ENCODE data around the gene NBEAL1.
"Not testable (repeated sequence)": the region's sequence is repeated elsewhere in the genome, so short reads cannot be mapped to it uniquely, and the experiment has no call there.

The NBEAL1 gene

GRCh38 chr2:203200866-203201265 lies 186.2 kb downstream of the NBEAL1 start:
- FAIRE-seq (no peak), DNase-seq (ENCODE audit: insufficient read length, low spot score) (no peak)

GRCh38 chr2:203201426-203201825 lies 186.8 kb downstream of the NBEAL1 start:
- no peak for DNase-seq (ENCODE audit: insufficient read length, low spot score)
- FAIRE-seq, result peak; percentile 21

- FAIRE-seq (no peak), DNase-seq (ENCODE audit: insufficient read length, low spot score) (no peak)
These were observed 194.9 kb downstream of the NBEAL1 start for GRCh38 chr2:203209538-203209937.

- DNase-seq (ENCODE audit: insufficient read length, low spot score) (no peak), FAIRE-seq (peak; percentile 80)
These were observed 210.9 kb downstream of the NBEAL1 start for GRCh38 chr2:203225423-203226039.

DNA sequence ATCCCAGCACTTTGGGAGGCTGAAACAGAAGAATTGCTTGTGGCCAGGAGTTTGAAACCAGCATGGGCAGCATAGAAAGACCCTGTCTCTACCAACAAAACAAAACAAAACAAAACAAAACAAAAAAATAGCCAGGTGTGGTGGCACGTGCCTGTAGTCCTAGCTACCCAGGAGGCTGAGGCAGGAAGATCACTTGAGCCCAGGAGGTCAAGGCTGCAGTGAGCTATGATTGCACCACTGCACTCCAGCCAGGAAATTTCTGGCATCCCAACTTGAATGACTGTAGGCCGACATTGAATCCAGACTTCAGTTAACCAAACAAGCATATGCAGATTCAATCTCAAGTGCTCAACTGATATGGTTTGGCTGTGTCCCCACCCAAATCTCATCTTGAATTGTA lies 215.0 kb downstream of the NBEAL1 start:
- DNase-seq (ENCODE audit: insufficient read length, low spot score); FAIRE-seq: not testable (repeated sequence)

DNA sequence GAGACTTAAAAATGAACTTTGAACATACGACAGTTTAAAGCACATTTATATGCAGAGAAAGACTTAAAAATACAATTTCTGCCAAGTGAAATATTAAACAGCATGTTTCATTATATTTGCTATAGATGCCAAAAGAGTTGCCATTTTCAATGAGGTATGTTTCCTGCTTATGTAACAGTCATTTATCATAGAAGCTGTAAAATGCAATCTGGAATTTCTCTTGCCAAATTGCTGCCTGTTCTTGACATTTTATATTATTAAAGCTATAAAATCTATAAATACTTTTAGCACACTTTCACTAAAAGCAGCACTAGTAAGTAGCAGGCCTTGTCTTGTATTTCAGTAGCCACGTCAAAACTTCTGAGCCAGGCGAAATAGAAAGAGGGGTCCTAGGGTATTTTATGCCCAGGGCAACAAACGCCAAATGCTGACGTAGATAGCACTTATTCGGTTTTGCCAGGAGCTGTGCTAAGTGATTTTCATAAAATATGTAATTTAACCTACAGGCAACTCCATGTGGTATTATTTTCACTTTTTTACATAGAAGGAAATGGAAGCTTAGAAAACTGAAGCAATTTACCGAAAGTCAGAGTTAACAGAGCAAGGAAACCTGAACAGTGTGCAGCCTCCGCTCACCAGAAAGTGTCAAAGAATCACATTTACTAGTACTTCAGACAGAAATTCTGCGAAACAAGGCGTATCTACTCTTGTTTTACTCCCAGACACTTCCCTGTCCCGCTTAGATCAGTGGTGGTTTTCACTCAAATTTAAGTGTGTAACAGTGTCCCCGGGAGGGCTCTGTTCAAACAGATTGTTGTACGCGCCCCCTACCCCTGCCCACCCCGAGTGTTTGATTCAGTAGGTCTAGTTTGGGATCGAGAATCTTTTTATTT lies 222.9 kb downstream of the NBEAL1 start:
- FAIRE-seq (peak; percentile 21), DNase-seq (ENCODE audit: insufficient read length, low spot score) (no peak)

GRCh38 chr2:203238292-203238703 lies 223.6 kb downstream of the NBEAL1 start:
- no peak for DNase-seq (ENCODE audit: insufficient read length, low spot score)
- FAIRE-seq, result no peak

DNA sequence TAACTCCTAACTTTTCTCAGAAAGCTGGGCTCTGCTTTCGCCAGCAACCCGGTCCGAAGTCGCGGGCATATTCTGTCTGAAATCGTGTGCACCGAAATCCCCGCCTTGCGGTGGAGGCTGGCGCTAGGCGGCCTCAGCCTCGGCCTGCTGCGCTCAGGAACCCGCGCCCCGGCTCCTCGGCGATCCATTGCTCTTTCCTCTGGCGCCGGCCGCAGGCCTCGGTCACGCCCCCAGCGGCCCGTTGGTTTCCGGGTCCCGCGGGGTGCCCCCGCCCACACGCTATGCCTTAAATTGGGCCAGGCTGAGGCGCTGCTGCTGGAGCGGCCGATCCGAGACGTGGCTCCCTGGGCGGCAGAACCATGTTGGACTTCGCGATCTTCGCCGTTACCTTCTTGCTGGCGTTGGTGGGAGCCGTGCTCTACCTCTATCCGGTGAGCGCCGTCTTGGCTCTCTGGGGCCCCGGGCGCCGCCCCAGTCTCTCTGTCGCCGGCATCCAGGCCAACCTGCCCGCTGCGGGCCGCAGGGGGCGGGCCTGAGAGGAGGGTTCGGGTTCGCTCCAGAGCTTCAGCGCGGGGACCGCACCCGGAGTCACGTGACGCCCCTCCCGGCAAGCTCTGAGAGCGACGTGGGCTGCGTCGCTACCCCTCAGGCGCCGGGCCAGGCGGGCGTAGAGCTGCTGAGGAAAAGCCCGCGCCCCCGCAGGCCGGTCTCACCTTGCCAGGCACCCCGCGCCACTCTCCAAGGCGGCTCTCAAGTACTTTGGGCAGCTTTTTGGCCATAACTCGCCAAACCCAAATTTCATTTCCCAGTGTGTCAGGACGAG lies 224.2 kb downstream of the NBEAL1 start, which contains the start of gene CYP20A1:
TSS of gene CYP20A1 (plus strand) at position 315 of the 823 bp plus-strand sequence. CDS start at position 360, 45 bp downstream.
- FAIRE-seq (peak; percentile 94), DNase-seq (ENCODE audit: insufficient read length, low spot score) (peak; percentile 85)

DNA sequence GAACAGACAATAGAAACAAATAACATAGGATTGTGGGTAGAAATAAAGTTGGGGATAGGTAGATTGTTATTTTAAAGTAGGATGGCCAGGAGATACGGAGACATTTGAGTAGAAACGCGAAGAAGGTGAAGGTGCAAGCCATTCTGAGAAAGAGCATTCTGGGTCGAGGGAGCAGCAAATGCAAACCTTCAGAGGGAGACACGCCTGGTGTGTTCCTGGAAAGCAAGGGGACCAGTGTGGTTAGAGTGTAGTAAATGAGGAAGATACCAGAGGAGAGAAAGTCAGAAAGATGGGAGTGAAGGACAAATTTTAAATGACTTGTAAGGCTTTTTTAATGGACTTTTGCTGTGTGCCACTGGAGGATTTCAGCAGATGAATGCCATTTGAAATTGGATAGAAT lies 225.8 kb downstream of the NBEAL1 start:
- DNase-seq (ENCODE audit: insufficient read length, low spot score) (no peak), FAIRE-seq (no peak)

DNA sequence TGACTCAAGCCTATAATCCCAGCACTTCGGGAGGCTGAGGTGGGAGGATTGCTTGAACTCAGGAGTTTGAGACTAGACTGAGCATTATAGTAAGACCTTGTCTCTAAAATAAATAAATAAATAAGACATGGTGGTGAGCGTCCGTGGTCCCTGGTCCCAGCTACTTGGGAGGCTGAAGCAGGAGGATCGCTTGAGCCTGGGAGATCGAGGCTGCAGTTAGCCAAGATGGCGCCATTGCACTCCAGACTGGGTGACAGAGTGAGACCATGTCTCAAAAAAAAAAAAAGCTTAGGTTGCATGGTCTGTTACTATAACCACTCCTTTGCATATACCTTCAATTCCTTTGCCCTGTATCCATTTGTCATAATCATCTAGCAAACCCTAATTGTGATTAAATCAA lies 227.8 kb downstream of the NBEAL1 start:
- FAIRE-seq, result no peak
- no peak for DNase-seq (ENCODE audit: insufficient read length, low spot score)

DNA sequence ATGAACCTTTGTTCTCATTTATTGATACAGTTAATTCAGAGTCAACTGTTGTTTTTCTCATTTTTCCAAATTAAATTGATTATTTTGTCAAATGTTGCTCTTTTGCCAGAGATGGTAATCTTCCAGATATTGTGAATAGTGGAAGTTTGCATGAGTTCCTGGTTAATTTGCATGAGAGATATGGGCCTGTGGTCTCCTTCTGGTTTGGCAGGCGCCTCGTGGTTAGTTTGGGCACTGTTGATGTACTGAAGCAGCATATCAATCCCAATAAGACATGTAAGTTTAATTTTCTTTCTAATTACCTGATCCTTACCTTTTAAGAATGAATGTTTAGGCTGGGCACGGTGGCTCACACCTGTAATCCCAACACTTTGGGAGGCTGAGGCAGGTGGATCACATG lies 232.0 kb downstream of the NBEAL1 start:
- DNase-seq (ENCODE audit: insufficient read length, low spot score) (no peak), FAIRE-seq (no peak)

DNA sequence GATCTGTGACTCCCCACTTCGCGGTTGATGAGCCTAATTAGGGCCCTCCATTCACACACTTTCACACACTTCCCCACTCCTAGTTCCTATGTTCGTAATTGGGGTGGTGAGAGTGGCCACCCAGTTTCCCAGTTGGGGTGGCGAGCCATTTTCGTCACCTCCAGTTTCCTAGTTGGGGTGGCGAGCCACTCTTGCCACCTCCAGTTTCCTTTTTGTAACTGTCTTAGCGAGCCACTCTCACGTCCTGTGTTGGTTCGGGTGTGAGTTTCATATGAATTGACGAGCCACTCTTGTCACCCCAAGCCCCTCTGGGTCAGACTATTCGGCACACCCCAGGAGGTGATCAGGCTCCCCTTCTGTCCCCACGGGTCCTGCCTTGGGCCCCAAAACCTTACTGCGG lies 238.1 kb downstream of the NBEAL1 start:
- DNase-seq (ENCODE audit: insufficient read length, low spot score) (no peak), FAIRE-seq (no peak)

GRCh38 chr2:203253422-203254095 lies 238.9 kb downstream of the NBEAL1 start:
- not testable (repeated sequence) for DNase-seq (ENCODE audit: insufficient read length, low spot score); FAIRE-seq

- DNase-seq (ENCODE audit: insufficient read length, low spot score) (no peak), FAIRE-seq (no peak)
These were observed 246.9 kb downstream of the NBEAL1 start for GRCh38 chr2:203261326-203262159.
